ENCODE results near the gene COL4A2.

The COL4A2 gene

DNA sequence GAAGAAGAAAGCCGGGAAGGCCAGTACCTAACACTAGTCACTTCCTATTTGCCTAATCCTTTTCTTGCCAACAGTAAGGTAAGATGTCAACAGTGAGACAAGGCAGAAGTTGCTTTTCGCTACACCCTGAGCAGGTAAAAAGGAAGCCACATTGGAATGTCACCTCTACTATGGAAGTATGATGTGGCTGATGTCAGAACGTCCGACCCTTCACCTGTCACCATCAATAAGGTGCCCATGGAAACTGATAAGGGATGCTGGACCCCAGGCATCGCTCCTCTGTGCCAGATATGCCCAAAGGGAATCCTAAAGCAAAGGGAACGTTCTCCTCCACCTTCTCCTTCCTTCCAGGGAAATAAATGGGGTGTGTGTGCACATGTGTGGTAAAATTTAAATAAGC, 34.4 kb upstream of the COL4A2 start:
- no peak for DNase-seq

DNA sequence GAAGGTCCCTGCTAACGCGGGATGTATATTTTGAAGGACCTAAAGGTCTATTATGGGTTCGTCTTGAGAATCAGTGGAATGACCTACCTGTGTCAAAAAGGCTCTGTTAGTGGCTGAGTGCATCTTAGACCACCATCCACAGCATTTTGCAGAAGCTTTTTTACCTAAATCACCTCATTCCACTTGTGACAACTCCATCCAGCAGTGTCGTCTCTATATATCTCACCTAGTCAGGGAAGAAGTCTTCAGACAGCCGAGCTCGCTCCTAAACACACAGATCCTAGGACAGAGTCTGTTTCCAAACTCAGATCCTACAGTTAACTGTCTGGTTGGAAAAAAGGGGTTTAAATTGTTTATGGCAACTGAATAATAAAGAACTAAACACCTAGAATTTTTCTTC, 33.8 kb upstream of the COL4A2 start:
- no peak for DNase-seq

DNA sequence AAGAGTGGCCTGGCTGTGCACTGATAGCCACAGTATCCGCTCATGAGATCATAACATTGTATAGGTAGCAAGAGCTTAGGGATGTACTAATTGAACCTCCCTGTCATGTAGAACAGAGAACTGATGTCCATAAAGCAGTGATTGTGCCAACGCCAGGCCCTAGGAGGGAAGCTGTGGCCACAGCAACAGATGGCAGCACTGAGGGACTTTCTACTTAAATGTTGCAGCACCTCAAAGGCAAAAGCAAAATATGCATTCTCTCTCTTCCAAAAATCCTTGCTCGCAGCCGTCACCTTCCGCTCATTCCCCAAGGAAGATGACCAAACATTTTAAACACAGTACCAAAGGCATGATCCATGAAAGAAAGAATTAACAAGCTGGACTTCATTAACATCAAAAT, 32.4 kb upstream of the COL4A2 start:
- no peak for DNase-seq

DNA sequence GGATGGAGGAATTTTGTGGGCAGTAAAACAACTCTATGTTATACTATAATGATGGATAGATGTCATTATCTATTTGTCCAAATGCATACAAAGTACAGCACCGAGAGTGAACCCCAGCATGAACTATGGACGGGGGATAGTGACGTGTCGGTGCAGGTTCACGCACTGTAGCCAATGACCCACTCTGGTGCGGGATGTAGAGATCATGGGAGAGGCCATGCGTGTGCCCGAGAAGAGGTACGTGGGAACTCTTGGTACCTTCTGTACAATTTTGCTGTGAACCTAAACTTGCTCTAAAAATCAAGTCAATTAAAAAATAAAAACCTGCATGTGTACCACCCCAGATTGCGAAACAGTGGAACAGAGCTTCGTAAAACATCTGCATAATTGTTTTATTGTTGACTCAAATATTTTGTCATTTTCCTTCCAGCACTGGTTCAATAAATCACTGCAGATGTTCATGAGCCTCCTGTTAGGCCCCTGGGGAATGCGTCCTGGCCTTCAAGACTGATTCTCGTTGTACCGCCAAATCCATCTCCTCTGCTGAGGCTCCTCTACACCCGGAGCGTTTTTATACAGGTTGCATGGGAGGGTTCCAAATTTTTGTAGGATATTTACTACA, 31.0 kb upstream of the COL4A2 start:
- no peak for DNase-seq

DNA sequence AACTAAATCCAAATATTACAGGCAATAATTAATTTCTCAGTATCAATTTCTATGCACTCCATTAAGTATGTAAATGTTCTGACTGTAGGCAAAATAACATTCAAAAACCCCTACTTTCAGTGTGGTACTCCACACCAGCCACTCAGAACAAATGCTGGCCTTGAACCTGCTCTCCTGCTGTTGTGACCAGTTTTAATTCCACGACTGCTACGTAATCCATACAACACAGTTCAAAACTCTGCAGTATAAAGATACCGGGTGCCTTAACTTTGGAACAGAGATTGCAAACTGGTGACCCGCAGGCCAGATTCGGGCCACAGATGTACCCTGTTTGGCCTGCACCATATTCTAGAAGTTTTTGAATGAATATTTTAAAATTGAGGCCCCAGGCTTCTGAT, 30.5 kb upstream of the COL4A2 start:
- no peak for DNase-seq

DNA sequence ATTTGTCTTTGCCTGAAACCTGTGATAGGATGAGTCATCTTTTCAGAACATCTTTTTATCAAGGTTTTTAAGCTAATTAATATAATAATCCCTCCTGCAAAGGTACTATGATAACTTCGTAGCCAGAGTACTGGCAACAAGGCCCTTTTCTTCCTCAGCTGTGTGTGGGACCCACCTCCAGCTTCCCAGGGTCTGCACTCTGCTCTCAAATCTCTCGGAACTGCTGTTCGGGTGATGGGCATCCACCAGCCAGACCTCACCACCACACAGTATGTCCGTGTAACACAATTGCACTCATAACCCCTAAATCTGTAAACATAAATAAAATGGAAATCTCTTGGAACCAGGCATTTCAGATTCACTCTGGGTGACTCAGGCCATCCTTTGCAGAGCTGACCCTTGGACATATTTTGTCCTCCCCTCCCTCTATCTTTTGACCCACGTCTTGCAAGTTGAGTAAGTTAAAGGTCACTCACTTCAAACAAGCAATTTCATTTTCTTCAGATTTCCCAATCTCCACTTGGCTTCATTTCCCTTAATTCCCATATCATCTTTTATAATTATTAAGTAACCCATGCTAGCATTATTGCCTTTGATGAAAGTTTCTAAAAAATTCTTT, 29.6 kb upstream of the COL4A2 start:
- no peak for DNase-seq

DNA sequence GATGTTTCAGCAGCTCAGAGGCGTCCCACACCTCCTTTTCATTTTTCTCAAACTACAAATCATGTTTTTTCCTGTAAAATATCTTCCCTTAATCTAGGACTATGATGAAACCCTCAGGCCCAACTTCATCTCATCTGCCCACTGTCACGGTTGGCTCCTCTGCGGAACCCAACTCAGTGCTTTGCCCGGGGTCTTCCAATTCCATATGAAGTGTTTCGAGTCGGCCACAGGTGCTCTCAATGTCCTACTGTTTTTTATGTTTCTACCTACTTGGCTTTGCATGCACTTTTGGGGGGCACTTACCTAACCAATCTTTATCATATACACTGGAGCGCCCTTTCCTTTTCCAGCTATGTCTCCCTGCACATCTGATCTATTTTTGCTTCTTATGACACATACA, 28.2 kb upstream of the COL4A2 start:
- DNase-seq = no peak

DNA sequence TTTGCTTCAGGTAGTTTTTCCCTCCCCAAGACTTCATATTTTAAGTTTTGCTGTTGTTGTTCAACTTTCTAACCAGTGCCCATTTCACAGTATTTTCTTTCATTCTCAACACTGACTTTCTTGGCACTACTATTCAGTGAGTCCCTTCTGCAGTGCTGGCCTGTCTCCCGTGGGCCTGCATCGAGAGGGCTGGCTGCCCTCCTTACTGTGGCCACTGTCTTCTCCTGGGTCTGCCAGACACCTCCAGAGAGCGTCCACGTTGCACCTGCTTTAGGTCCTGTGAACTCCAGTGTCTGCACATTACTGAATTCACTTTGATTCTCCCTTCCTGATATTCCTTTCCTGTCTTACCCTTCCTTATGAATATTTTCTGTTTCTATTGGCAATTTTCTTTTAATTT, 27.4 kb upstream of the COL4A2 start:
- DNase-seq = no peak

DNA sequence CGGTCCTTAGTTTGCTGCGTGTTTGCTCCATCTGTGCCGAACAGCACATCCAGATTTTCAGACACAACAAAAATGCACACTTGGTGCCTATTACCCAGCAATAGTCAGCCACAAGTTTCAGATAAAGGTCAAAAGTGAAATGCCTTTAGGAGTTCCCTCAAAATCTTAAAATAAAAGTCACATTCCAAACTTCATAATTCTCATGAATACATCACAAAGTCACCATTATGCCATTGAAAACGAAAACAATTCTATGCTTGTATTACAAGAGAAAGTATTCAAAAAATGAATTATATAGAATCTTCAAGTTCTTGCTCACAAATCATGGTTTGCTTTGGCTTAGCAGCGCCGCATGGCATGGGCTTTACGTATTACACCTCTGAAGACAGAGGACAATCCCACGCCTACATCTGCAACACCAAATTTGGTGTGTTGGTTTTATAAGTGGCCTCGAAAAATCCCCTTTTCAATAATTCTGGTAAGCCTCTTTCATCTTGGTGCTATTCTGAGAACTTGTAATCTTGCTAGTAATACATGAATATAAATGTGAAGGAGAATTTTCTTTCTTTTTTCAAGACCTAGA, 26.8 kb upstream of the COL4A2 start:
- no peak for DNase-seq

DNA sequence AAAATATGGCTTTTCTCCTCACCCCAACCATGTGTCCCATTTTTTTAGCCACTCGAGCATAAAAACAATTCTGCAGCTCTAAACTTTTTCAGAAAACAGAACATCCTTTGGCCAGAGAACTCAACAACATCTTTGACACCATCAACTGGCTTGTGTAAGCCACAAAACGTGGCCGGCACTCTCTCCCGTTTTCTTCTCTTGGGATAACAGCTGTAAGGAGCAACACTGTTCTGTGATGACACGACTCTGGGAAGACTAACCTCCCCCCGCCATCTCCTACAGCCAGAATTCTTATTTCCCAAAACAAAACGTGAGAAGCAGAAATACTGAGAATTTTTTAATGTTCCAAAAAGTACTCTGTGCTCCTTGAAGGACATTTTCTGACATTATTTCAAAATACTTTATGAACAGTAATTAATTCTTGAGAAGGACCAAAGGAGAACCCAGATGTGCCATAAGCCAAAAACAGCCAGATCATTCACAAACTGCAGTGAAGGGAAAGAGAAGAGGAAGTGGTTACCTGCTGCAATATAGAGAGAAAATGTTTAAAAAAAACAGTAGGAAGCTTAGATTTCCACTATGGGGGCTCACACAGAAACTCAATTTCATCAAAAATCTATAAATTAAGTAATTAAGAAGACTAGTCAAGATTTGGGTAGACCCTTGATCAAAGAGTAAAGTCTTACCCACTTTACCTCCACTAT, 25.9 kb upstream of the COL4A2 start:
- no peak for DNase-seq

DNA sequence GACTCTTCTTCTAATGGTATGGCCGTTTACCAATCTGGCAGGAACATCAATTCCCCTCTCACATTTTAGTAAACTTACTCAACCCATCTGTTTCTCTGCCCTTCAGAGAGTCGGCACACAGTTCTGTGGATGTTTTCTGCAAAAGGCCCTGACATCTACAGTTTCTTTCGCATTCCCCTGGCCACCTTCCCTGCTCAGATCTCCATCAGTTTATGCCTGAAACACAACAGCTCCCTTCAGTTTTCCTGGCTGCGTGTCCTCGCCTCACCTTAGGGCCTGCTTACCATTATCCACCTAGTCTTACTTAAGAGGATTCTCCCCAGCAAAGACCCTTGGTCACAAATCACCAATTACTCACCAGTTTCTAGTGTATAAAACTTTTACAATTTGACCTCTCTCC, 25.3 kb upstream of the COL4A2 start:
- no peak for DNase-seq

DNA sequence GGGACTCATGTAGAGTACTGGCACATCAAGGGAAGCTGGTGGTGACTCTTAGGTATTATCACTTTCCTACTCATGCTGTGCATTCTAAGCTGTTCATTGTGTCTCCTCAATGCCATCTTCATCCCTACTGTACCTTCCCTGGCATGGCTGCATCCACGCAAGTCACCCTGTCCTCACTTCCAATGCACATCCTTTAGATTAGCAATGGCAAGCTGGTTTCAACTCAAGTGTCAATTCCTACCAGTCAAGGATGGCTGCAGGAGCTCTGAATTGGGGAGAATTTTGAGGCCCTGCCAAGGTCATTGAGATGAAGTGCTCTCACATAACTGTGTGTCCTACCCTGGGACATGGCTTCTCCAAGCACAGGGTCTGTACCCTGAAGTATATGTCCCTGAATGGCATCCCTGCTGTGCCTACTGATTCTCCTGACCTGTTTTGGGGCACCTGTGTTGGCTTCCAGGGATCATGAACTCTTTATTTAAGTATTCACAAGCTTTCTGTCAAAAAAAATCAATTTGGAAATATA, 24.7 kb upstream of the COL4A2 start:
- DNase-seq = no peak

DNA sequence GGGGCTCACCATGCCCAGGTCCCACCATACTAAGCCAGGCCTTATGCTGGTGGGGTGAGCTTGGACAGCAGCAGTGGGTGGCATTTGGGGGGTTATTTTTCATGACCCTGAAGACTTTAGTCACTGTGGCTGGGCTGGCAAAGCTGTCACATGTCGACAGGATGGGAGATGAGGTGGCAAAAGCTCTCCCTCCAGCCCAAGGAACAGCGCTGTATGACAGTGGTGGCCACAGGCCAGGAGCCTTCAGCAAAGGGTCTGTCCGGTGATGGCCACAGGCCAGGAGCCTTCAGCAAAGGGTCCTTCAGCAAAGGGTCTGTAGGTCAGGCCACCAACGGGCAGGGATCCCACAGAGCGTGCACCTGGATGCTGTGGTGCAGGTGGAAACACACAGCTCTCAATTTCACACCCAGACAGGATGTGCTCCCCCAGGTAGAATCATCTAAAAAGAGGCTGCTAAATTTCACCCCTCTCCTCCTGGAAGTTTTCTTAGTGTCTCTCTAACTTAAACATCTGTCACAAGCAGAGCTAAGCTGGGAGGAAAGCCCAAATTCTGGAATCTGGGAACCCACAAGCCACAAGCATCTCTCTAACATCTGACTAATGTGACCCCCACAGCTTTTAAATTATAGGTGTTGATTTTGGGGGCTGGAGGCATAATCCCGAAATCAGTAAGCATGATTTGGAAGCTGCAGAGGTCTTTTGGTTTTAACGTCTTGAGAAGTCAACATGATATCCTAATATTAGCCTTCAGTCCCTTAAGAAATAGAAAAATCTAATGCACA, 23.2 kb upstream of the COL4A2 start:
- DNase-seq = no peak

DNA sequence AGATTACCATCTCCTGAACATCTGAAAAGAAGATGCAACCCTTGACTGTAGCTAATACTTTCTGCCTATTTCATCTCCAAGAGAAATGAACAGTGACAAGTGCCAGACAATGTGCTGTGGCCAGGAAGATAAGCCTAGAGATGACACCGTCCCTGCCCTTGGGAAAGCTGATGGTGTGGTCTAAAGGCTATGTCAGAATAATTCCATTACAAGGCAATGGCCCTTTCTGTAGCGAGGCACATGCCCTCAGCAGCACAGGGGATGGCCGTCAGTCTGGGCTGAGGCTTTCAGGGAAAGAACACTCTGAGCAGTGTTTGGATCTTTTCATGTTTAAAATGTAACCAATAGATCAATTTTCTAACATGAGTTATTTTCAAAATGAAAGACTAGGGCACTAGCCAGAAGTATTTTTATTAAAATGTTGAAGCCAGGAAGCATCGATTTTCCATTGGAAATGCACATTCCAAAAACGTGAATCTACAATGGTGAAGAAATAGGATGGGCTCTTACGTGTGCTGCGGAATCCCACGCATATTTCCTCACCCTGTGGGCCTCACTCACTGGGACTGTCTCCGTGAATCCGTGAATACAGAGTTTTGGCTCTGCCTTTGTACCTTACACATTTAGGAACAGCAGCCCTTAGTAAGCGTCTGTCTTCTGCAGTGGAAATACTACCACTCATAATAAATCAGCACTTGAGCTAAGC, 22.2 kb upstream of the COL4A2 start:
- DNase-seq = no peak

DNA sequence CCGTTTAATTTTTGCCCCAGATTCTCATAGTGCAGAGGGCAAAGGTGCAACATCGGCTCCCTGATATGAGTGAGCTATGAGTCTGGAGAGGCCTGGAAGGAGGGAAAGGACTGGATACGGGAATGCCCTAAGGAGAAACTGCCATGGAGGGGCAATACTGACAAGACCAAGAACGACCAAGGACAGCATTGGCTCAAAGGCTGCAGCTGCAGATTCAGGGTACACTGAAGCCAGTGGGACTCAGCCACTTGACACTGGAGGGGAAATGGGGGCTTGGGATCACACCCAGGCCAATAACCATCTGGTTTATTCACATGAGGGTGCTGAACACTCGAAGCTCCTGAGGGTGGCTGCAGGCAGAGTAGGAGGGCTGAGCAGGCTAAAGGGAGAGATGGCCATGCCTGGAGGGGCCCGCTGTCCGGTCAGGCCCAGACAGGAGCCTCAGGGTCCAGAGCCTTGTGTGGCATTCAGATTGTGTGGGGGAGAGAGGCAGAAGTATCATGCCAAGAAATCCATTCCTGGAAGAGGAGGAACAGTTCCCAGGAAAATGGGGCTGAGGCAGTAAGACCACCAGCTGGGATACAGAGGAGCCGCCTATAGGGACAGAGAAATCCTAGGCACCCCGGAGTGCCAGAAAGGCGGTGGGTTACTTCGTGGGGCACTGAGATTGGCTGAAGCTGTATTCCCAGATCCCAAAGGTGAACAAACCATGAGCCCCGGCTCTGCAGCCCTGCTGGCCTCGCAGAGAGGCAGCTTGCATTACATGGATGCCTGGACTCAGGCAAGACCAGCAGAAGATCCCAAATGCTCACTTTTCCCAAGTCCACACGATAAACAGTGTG, 20.9 kb upstream of the COL4A2 start:
- DNase-seq = no peak

DNA sequence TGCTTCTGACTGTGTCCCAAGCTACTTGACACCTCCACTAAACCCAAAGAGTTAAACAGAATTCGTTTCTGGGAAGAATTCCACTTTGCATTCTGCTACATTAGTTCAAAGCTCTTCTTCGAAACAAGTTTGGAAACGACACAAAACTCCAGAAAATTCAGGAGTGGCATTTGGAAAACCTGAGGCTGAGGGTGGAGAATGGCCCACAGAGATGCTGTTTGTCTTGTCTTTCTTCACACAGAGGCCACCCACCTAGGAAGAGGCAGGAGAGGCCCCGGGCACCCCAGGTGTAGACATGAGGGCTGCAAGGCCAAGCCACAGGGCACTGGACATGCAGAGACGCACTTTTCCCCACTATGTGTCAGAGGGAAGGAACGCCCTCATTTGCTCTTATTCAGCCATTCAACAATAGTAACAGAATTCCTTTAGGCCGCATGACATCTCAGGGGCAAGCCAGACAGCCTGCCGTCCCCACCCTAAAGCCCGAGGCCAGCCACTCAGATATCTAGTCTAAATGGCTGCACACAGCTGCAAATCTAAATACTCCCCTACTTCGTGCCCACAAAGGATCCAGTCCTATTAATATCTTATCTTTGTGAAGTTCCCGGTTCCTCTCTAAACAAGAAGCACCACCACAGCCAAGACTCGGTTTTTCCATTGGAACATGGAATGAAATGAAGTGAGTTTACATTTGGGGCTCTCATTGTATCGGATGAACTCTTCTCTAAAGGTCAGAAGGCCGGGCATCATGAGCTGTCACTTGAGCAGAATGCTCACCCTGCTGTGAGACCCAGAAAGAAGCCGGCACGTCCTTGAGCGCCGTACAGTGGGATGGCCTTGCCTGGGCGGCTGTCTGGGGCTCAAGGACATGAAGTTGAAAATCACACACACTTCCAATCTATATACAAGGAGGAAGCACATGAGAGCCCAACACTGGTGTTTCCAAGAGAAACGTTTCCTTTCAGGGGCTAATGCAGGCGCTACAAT, 20.0 kb upstream of the COL4A2 start:
- no peak for DNase-seq

DNA sequence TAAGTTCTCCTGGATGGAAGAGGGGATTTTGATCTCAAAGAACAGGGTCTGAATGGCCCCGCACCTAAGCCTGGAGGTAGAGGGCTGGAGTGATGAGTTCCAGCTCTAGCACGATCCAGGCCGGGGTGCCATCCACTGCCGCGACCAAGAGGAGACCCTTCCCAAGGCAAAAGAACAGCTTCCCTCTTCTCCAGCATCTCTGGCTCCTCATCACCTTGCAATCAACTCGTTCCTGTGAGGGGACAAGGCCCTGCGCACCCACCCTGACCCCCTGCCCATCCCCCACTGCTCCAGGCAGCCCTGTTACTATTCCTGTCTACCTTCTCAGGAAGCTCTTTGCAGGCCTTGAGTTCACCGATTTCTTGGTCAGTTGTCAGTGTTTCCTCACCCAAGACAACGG, 17.9 kb upstream of the COL4A2 start:
- DNase-seq = no peak

DNA sequence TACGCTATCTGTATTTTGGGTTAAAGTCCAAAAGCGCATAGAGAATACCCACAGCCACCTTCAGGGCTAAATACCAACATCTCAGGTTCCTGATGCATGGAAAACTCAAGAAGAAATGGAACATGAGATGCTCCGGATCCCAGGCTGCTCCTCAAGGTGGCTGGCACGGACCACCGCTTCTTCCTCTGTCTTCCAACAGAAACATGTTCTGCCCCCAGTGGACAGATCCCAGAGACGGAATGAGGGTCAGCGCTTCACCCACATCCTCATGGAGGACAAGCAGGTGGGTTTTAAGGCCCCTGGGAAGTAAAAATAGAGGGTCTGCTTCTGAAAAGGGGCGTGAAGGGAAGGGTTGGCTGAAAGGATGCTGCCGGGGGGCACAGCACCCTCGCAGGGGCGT, 17.4 kb upstream of the COL4A2 start:
- no peak for DNase-seq

DNA sequence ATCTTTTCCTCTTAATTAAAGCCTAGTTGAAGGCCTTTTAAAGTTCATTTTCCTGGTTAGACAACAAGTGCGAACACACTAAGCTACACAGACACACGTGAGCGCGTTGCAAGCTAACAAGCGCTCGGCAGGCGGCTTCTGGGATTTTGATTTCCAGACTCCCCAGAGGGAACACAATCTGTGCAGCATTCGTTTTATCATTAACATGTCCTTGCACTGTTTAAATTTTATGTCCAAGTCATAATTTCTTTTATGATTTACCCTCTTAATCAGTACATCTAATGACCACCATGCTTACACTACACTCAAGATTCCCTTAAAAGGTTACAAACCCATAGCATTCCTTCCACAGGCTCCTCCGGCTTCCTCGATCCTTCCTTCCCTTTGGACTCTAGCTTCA, 16.9 kb upstream of the COL4A2 start:
- no peak for DNase-seq

DNA sequence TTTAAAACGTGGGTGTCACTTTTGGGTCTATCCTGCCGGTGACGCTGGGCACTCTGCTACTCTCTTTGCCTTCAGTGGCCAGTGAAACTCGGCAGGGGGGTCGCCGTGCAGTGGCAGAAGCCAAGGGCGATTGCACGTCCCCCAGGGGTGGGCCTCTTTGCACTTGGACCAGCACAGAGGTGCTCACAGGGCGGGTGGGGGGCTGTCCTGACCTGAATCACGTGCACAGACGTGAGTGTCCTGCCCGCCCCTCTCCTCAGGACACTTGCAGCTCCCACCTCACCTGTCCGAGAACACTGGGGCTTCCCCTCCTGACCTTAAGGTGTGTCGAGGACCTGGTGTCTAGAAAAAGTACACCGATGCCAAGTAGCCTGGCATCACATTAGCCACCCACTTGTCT, 16.3 kb upstream of the COL4A2 start:
- DNase-seq = no peak
